GM12878 (cell line): ENCODE results near the gene L3MBTL1. TPM values are rescaled to one million over a fixed set of nuclear protein-coding genes. Genes with fewer than 3 reads are reported as not detected.

ENCODE experiments used
- ATAC-seq: fragments of 200-7000 bp; cut with Tn5 transposase; 3 replicates; pipeline ENCODE4 v1.9.1; 2020; ENCODE audit warnings: mild to moderate bottlenecking, moderate library complexity
- BruUV-seq: library from RNA; stranded (reverse); fragments of 400-500 nt; replicated peaks from 2 replicates; lab custom pipeline; 2021; lab: Mats Ljungman, UMichigan
- CTCF ChIA-PET: fragments of 300-600 bp; sonication (Branson Sonifier 250); formaldehyde crosslinking; extraction: SDS; loops from one replicate; lab custom pipeline; 2021; ENCODE audit warnings: inconsistent platforms; lab: Yijun Ruan, JAX
- POLR2A ChIA-PET: fragments of 350-600 bp; formaldehyde crosslinking; extraction: SDS; loops from one replicate; lab custom pipeline; 2021; ENCODE audit warnings: inconsistent platforms; lab: Charles Lee
- RAD21 ChIA-PET: fragments of 300-600 bp; sonication (Branson Sonifier 250); formaldehyde crosslinking; loops from one replicate; lab custom pipeline; 2023; ENCODE audit warnings: antibody characterized with exemption; ENCODE audit not compliant: unreplicated experiment; lab: Charles Lee
- SMC1A ChIA-PET: fragments of 300-600 bp; sonication (Branson Sonifier 250); formaldehyde crosslinking; loops from one replicate; lab custom pipeline; 2023; ENCODE audit not compliant: unreplicated experiment, uncharacterized antibody; lab: Charles Lee
- DNase-seq: peaks from one replicate; pipeline ENCODE4 v3.0.0-alpha.2; 2011; ENCODE audit warnings: low read depth, low spot score
- FAIRE-seq: peaks from 3 replicates; lab custom pipeline; 2011; peaks lifted over from hg19 to GRCh38; lab: Jason Lieb, UNC
- H2AFZ ChIP-seq: 2 replicates; pipeline ENCODE4 v1.6.0; 2011; ENCODE audit warnings: low read depth, low read length, control low read depth; ENCODE audit not compliant: control insufficient read depth
- H3K27ac ChIP-seq: 2 replicates; pipeline ENCODE4 v1.5.1; 2011; ENCODE audit warnings: control low read depth; ENCODE audit not compliant: control insufficient read depth, insufficient read depth
- H3K27me3 ChIP-seq, 2 experiments: replicated peaks in 1 of 2; 2 replicates each; pipeline versions ENCODE4 v1.6.0 to v1.6.1; 2011; ENCODE audit warnings: low read length in 1 of 2; ENCODE audit not compliant: control insufficient read depth in 2 of 2, insufficient read depth in 2 of 2
- H3K36me3 ChIP-seq, 2 experiments: 2 replicates each; pipeline ENCODE4 v1.5.1; 2011; ENCODE audit warnings: low read length in 1 of 2; ENCODE audit not compliant: control insufficient read depth in 2 of 2, insufficient read depth in 2 of 2
- H3K4me1 ChIP-seq: 2 replicates; pipeline ENCODE4 v1.6.1; 2011; ENCODE audit warnings: mild to moderate bottlenecking, low read length, moderate library complexity, mixed read lengths; ENCODE audit not compliant: control insufficient read depth, insufficient read depth
- H3K4me2 ChIP-seq: 2 replicates; pipeline ENCODE4 v1.6.0; 2011; ENCODE audit warnings: control low read depth; ENCODE audit not compliant: control insufficient read depth, insufficient read depth
- H3K4me3 ChIP-seq: fragments of 200-600 bp; sonication (generic); 2 replicates; pipeline ENCODE4 v1.5.1; 2016
- H3K79me2 ChIP-seq: 2 replicates; pipeline ENCODE4 v1.6.0; 2011; ENCODE audit warnings: low read length; ENCODE audit not compliant: control insufficient read depth, insufficient read depth
- H3K9ac ChIP-seq: 2 replicates; pipeline ENCODE4 v1.8.0; 2011; ENCODE audit warnings: low read length, control low read depth, mixed read lengths; ENCODE audit not compliant: control insufficient read depth, insufficient read depth
- H3K9me3 ChIP-seq: replicated peaks from 3 replicates; pipeline ENCODE4 v1.5.1; 2011; ENCODE audit warnings: mild to moderate bottlenecking, low read length; ENCODE audit not compliant: control insufficient read depth, insufficient read depth
- H4K20me1 ChIP-seq: 2 replicates; pipeline ENCODE4 v1.6.0; 2011; ENCODE audit not compliant: control insufficient read depth, insufficient read depth
- ATF2 ChIP-seq: IDR thresholded peaks from 2 replicates; pipeline ENCODE4 v1.6.1; 2012; ENCODE audit warnings: low read length, inconsistent platforms
- NRF1 ChIP-seq: conservative IDR thresholded peaks from 2 replicates; pipeline ENCODE4 v1.6.1; 2011; ENCODE audit warnings: mild to moderate bottlenecking, low read depth, low read length, improper control_type of control experiment
- RCOR1 ChIP-seq: conservative IDR thresholded peaks from 2 replicates; pipeline ENCODE4 v1.6.1; 2012; ENCODE audit warnings: low read depth, low read length, improper control_type of control experiment
- RFX5 ChIP-seq: IDR thresholded peaks from 2 replicates; pipeline ENCODE4 v1.6.1; 2011; ENCODE audit warnings: low read depth, low read length, improper control_type of control experiment
- SMC3 ChIP-seq: IDR thresholded peaks from 2 replicates; pipeline ENCODE4 v1.6.1; 2011; ENCODE audit warnings: low read length, improper control_type of control experiment, borderline replicate concordance
- SREBF2 ChIP-seq: IDR thresholded peaks from 2 replicates; pipeline ENCODE4 v1.6.1; 2012; ENCODE audit warnings: mild to moderate bottlenecking, low read length
- TARDBP ChIP-seq: IDR thresholded peaks from 2 replicates; pipeline ENCODE4 v1.6.1; 2016; ENCODE audit warnings: borderline replicate concordance
- TBL1XR1 ChIP-seq: IDR thresholded peaks from 2 replicates; pipeline ENCODE4 v1.6.1; 2012; ENCODE audit warnings: low read depth, low read length, improper control_type of control experiment
- TCF12 ChIP-seq: IDR thresholded peaks from 2 replicates; pipeline ENCODE4 v1.6.1; 2011; ENCODE audit warnings: low read depth, mild to moderate bottlenecking, low read length
- USF1 ChIP-seq: IDR thresholded peaks from 2 replicates; pipeline ENCODE4 v1.6.1; 2011; ENCODE audit warnings: borderline replicate concordance, low read depth, mild to moderate bottlenecking, moderate library complexity, mixed read lengths, low read length; ENCODE audit not compliant: insufficient read depth; ENCODE audit errors: extremely low read length
- YBX1 ChIP-seq: fragments of 450-650 bp; IDR thresholded peaks from 2 replicates; pipeline ENCODE4 v1.6.1; 2016; ENCODE audit warnings: antibody characterized with exemption
- WGBS: methylation state at CpG from one replicate; pipeline ENCODE4 v1.1.6; 2016; ENCODE audit warnings: low lambda C conversion rate; ENCODE audit not compliant: insufficient replicate concordance, insufficient coverage; ENCODE audit errors: missing lambda C conversion rate; 5-methylcytosine and 5-hydroxymethylcytosine counted together
- in situ Hi-C: fragments of 300-500 bp; cut with MboI; formaldehyde crosslinking; loops from 9 replicates; pipeline ENCODE4 v1.14.3; 2018; ENCODE audit warnings: mixed read lengths
- intact Hi-C: fragments of 100-400 bp; cut with micrococcal nuclease; formaldehyde crosslinking; loops from one replicate; pipeline ENCODE4 v1.14.2; 2022; ENCODE audit not compliant: unreplicated experiment
- polyA plus RNA-seq, 11 experiments: library from polyadenylated mRNA; depleted of rRNA in 4 of 11; unstranded in 6 of 11; stranded (reverse) in 5 of 11; fragments of >200 nt; fragmentation: Nextera tagmentation in 4 of 11; fragmentation: Illumina TruSeq in 1 of 11; extraction: Ambion mirVana in 4 of 11; extraction: Trizol in 1 of 11; gene quantifications; 1 replicate in 1 of 11; 2 replicates in 10 of 11; pipeline versions ENCODE4 v1.2.1 to v1.2.3, GENCODE V29; 2011 to 2016; ENCODE audit warnings: inconsistent platforms in 2 of 11, missing spikeins in 2 of 11, low read depth in 1 of 11
- total RNA-seq, 4 experiments: library from RNA; depleted of rRNA in 3 of 4; stranded (reverse); fragments of >200 nt in 3 of 4; fragmentation: Illumina TruSeq in 1 of 4; extraction: Trizol in 1 of 4; gene quantifications; 2 replicates each; pipeline versions ENCODE4 v1.2.1 to v1.2.3, GENCODE V29; 2013 to 2021
- TF ChIP-seq, protein P1 (sequence below): fragments of 450-650 bp; IDR thresholded peaks from 2 replicates; pipeline ENCODE4 v1.6.1; 2016; ENCODE audit warnings: mild to moderate bottlenecking, moderate library complexity, borderline replicate concordance

Gene L3MBTL1
- total and polyA plus RNA-seq, 10 of the 15 experiments (the other 5 are each of a cell fraction or from before 2014, with no cell fraction given): 0.56 to 6.6 (median 3.9) TPM

- ChIA-PET POLR2A (no interaction called here), RAD21 (no interaction called here), SMC1A (no interaction called here), CTCF (no interaction called here)
- no peaks in the 10 kb centered on the region for H3K36me3 ChIP-seq
- no peak overlapping the region for H2AFZ ChIP-seq
- BruUV-seq: no TSS peak
- DNase-seq (no peak), ATAC-seq (no peak), FAIRE-seq (no peak)
- no peaks in the 10 kb centered on the region for H4K20me1 ChIP-seq
- H3K27me3 ChIP-seq: no peaks in the 10 kb centered on the region
- H3K9ac ChIP-seq: no peak overlapping the region
- in situ Hi-C loops (no loop called here), intact Hi-C loops (no loop called here)
- no peaks in the 10 kb centered on the region for H3K9me3 ChIP-seq
- H3K79me2 ChIP-seq: no peaks in the 10 kb centered on the region
- 46% methylated on average over 8 of the region's 8 CpGs for WGBS
- no peak overlapping the region for H3K4me2 ChIP-seq
- no peak overlapping the region for H3K4me3 ChIP-seq
- H3K4me1 ChIP-seq: no peaks in the 10 kb centered on the region
- TF ChIP-seq RCOR1: no peak
- no peak for TF ChIP-seq TARDBP
- no peak for TF ChIP-seq TBL1XR1
- no peak overlapping the region for H3K27ac ChIP-seq
Observed at GRCh38 chr20:43572891-43573290, 65.4 kb downstream of the L3MBTL1 start.

DNA sequence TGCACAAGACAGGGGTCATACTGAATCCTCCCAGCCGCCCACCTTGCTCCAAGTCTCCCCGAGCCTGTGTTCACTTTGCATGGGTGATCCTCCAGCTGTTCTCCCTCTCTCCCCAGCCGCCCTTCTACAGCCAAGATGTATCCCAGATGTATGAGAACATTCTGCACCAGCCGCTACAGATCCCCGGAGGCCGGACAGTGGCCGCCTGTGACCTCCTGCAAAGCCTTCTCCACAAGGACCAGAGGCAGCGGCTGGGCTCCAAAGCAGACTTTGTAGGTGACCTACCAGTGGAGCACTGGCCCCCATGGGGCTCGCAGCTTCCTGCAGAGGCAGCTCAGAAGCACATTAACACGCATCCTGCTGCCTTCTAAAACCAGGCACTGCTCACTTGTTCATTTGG is 68.6 kb downstream of the L3MBTL1 start:
- WGBS: 50% methylated on average over 10 of the region's 10 CpGs
- CTCF ChIA-PET: no interaction called here

More for the DNA sequence above, 68.6 kb downstream of the L3MBTL1 start:
- no peaks in the 10 kb centered on the region for H3K36me3 ChIP-seq
- ChIA-PET SMC1A (no interaction called here), POLR2A (no interaction called here), RAD21 (no interaction called here)
- H2AFZ ChIP-seq: no peak overlapping the region
- in situ Hi-C loops (no loop called here), intact Hi-C loops (no loop called here)
- DNase-seq (no peak), ATAC-seq (no peak), FAIRE-seq (no peak)
- H3K79me2 ChIP-seq: no peaks in the 10 kb centered on the region
- TF ChIP-seq RFX5 (no peak), USF1 (no peak), NRF1 (no peak), SREBF2 (no peak), ATF2 (no peak), TBL1XR1 (no peak), TCF12 (no peak), SMC3 (no peak), YBX1 (no peak)
- TF ChIP-seq, protein P1, sequence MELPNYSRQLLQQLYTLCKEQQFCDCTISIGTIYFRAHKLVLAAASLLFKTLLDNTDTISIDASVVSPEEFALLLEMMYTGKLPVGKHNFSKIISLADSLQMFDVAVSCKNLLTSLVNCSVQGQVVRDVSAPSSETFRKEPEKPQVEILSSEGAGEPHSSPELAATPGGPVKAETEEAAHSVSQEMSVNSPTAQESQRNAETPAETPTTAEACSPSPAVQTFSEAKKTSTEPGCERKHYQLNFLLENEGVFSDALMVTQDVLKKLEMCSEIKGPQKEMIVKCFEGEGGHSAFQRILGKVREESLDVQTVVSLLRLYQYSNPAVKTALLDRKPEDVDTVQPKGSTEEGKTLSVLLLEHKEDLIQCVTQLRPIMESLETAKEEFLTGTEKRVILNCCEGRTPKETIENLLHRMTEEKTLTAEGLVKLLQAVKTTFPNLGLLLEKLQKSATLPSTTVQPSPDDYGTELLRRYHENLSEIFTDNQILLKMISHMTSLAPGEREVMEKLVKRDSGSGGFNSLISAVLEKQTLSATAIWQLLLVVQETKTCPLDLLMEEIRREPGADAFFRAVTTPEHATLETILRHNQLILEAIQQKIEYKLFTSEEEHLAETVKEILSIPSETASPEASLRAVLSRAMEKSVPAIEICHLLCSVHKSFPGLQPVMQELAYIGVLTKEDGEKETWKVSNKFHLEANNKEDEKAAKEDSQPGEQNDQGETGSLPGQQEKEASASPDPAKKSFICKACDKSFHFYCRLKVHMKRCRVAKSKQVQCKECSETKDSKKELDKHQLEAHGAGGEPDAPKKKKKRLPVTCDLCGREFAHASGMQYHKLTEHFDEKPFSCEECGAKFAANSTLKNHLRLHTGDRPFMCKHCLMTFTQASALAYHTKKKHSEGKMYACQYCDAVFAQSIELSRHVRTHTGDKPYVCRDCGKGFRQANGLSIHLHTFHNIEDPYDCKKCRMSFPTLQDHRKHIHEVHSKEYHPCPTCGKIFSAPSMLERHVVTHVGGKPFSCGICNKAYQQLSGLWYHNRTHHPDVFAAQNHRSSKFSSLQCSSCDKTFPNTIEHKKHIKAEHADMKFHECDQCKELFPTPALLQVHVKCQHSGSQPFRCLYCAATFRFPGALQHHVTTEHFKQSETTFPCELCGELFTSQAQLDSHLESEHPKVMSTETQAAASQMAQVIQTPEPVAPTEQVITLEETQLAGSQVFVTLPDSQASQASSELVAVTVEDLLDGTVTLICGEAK: no peak
- H3K27ac ChIP-seq: no peak overlapping the region
- no peaks in the 10 kb centered on the region for H3K9me3 ChIP-seq
- no peak overlapping the region for H3K9ac ChIP-seq
- BruUV-seq: no TSS peak
- H3K4me2 ChIP-seq: no peak overlapping the region
- no peaks in the 10 kb centered on the region for H4K20me1 ChIP-seq
- H3K4me3 ChIP-seq: no peak overlapping the region
- H3K27me3 ChIP-seq: no peaks in the 10 kb centered on the region
- H3K4me1 ChIP-seq: no peaks in the 10 kb centered on the region
